ENCODE results near the gene RPP40. TPM values are rescaled to one million over a fixed set of nuclear protein-coding genes. Genes with fewer than 3 reads are reported as not detected.
"Not testable (repeated sequence)": the region's sequence is repeated elsewhere in the genome, so short reads cannot be mapped to it uniquely, and the experiment has no call there.

Gene RPP40
- polyA plus RNA-seq, 1 donor from 2014 or later: 16.2 TPM

DNA sequence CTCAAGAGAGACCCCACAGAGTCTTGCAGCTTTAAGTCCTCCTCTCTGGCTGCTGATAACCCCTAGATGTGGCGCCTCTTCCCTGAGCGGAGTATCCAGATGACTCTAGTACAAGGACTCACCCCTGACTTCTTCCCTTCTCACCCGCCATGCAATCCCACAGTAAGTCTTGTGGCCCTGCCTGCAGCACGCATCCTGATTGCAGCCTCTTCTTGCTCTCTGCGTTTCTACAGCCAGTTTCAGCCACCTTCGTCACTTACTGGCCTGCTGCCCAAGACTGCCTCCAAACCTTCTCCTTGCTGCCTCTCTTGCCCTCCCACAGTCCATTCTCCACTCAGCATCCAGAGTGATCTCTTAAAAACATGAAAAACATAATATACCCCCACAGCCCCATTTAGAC lies 2.4 kb upstream of the RPP40 start:
- H3F3A ChIP-seq (ENCODE audit: insufficient read depth, low read length, poor library complexity, severe bottlenecking): no peaks in the 10 kb centered on the region
- H3K4me2 ChIP-seq (ENCODE audit: low read length): no peak overlapping the region
- no peaks in the 10 kb centered on the region for H3K36me3 ChIP-seq (ENCODE audit: insufficient read depth, low read length)
- no peaks in the 10 kb centered on the region for H3K27me3 ChIP-seq (ENCODE audit: insufficient read depth, low read depth, low read length)
- H3K27ac ChIP-seq (ENCODE audit: low read length): no peak overlapping the region
- H3K4me3 ChIP-seq (ENCODE audit: low read length): no peak overlapping the region
- no peaks in the 10 kb centered on the region for H3K79me2 ChIP-seq (replicated peaks; ENCODE audit: insufficient read depth, low read length)
- no peaks in the 10 kb centered on the region for H4K20me1 ChIP-seq (ENCODE audit: insufficient read depth)
- H3K9me3 ChIP-seq (ENCODE audit: low read length): no peaks in the 10 kb centered on the region
- TF ChIP-seq, protein P1, sequence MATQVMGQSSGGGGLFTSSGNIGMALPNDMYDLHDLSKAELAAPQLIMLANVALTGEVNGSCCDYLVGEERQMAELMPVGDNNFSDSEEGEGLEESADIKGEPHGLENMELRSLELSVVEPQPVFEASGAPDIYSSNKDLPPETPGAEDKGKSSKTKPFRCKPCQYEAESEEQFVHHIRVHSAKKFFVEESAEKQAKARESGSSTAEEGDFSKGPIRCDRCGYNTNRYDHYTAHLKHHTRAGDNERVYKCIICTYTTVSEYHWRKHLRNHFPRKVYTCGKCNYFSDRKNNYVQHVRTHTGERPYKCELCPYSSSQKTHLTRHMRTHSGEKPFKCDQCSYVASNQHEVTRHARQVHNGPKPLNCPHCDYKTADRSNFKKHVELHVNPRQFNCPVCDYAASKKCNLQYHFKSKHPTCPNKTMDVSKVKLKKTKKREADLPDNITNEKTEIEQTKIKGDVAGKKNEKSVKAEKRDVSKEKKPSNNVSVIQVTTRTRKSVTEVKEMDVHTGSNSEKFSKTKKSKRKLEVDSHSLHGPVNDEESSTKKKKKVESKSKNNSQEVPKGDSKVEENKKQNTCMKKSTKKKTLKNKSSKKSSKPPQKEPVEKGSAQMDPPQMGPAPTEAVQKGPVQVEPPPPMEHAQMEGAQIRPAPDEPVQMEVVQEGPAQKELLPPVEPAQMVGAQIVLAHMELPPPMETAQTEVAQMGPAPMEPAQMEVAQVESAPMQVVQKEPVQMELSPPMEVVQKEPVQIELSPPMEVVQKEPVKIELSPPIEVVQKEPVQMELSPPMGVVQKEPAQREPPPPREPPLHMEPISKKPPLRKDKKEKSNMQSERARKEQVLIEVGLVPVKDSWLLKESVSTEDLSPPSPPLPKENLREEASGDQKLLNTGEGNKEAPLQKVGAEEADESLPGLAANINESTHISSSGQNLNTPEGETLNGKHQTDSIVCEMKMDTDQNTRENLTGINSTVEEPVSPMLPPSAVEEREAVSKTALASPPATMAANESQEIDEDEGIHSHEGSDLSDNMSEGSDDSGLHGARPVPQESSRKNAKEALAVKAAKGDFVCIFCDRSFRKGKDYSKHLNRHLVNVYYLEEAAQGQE (IDR thresholded peaks at IDR 0.05; ENCODE audit: borderline replicate concordance): no peak
- no peak for TF ChIP-seq SMC3 (conservative IDR thresholded peaks at IDR 0.05; ENCODE audit: poor library complexity)
- no peak for TF ChIP-seq POLR2AphosphoS5 (IDR thresholded peaks at IDR 0.05)
- TF ChIP-seq MXI1 (conservative IDR thresholded peaks at IDR 0.05; ENCODE audit: poor library complexity, severe bottlenecking): no peak
- no peak for TF ChIP-seq EZH2 (IDR thresholded peaks at IDR 0.05; ENCODE audit: borderline replicate concordance, insufficient read depth, low read length, poor library complexity, severe bottlenecking)
- TF ChIP-seq RAD21 (conservative IDR thresholded peaks at IDR 0.05): no peak
- no peak for TF ChIP-seq EP300 (conservative IDR thresholded peaks at IDR 0.05; ENCODE audit: poor library complexity, severe bottlenecking)
- TF ChIP-seq, protein P2, sequence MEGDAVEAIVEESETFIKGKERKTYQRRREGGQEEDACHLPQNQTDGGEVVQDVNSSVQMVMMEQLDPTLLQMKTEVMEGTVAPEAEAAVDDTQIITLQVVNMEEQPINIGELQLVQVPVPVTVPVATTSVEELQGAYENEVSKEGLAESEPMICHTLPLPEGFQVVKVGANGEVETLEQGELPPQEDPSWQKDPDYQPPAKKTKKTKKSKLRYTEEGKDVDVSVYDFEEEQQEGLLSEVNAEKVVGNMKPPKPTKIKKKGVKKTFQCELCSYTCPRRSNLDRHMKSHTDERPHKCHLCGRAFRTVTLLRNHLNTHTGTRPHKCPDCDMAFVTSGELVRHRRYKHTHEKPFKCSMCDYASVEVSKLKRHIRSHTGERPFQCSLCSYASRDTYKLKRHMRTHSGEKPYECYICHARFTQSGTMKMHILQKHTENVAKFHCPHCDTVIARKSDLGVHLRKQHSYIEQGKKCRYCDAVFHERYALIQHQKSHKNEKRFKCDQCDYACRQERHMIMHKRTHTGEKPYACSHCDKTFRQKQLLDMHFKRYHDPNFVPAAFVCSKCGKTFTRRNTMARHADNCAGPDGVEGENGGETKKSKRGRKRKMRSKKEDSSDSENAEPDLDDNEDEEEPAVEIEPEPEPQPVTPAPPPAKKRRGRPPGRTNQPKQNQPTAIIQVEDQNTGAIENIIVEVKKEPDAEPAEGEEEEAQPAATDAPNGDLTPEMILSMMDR (IDR thresholded peaks at IDR 0.05; ENCODE audit: poor library complexity, severe bottlenecking): no peak
- no peak for TF ChIP-seq TAF1 (IDR thresholded peaks at IDR 0.05; ENCODE audit: low read depth)
- H2AFZ ChIP-seq (ENCODE audit: low read depth, low read length): no peak overlapping the region
- no peaks in the 10 kb centered on the region for H3K9me2 ChIP-seq (ENCODE audit: insufficient read depth, low read length)
- no peak overlapping the region for H3K9ac ChIP-seq (ENCODE audit: low read length)

DNA sequence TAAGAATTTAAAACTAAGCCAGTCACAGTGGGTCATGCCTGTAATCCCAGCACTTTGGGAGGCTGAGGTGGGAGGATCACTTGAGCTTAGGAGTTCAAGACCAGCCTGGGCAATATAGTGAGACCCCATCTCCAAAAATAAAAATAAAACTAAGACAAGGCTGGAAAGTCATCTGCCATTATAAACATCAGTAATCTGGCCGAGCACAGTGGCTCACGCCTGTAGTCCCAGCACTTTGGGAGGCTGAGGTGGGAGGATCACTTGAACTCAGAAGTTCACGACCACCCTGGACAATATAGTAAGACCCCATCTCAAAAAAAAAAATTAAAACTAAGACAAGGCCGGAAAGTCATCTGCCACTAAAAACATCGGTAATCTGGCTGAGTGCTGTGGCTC lies 1.2 kb upstream of the RPP40 start:
- not testable (repeated sequence) for H3K27ac ChIP-seq (ENCODE audit: low read length); H3K36me3 ChIP-seq (ENCODE audit: insufficient read depth, low read length); H3K4me2 ChIP-seq (ENCODE audit: low read length); H4K20me1 ChIP-seq (ENCODE audit: insufficient read depth); H3K9me3 ChIP-seq (ENCODE audit: low read length); H3F3A ChIP-seq (ENCODE audit: insufficient read depth, low read length, poor library complexity, severe bottlenecking); H3K79me2 ChIP-seq (replicated peaks; ENCODE audit: insufficient read depth, low read length); H3K4me3 ChIP-seq (ENCODE audit: low read length); H3K9me2 ChIP-seq (ENCODE audit: insufficient read depth, low read length); H2AFZ ChIP-seq (ENCODE audit: low read depth, low read length); H3K9ac ChIP-seq (ENCODE audit: low read length); H3K27me3 ChIP-seq (ENCODE audit: insufficient read depth, low read depth, low read length)
